Immature natural killer cell (primary cell): ENCODE data around the gene ENTPD2. TPM values are rescaled to one million over a fixed set of nuclear protein-coding genes. Genes with fewer than 3 reads are reported as not detected.
"Not testable (repeated sequence)": the region's sequence is repeated elsewhere in the genome, so short reads cannot be mapped to it uniquely, and the experiment has no call there.

ENCODE experiments used
- DNase-seq, 3 donors: peaks; one replicate each; pipeline ENCODE4 v3.0.0; 2022; ENCODE audit warnings: mixed read lengths in 1 of 3
- H3K27ac Mint-ChIP-seq, 6 donors: one replicate each; pipeline ENCODE4 v1.8.0; 2020; ENCODE audit warnings: mixed read lengths in 6 of 6, mild to moderate bottlenecking in 5 of 6, inconsistent platforms in 4 of 6, moderate library complexity in 3 of 6
- H3K27me3 Mint-ChIP-seq, 3 donors: one replicate each; pipeline ENCODE4 v1.8.0; 2020 to 2021; ENCODE audit warnings: low read depth in 3 of 3, mild to moderate bottlenecking in 3 of 3, mixed read lengths in 3 of 3, moderate library complexity in 3 of 3, inconsistent platforms in 1 of 3
- H3K36me3 Mint-ChIP-seq, 3 donors: one replicate each; pipeline ENCODE4 v1.8.0; 2020; ENCODE audit warnings: mixed read lengths in 3 of 3, inconsistent platforms in 2 of 3, mild to moderate bottlenecking in 2 of 3
- H3K4me1 Mint-ChIP-seq, 2 donors: one replicate each; pipeline ENCODE4 v1.8.0; 2020; ENCODE audit warnings: inconsistent platforms in 2 of 2, mild to moderate bottlenecking in 2 of 2, mixed read lengths in 2 of 2, moderate library complexity in 1 of 2
- H3K4me3 Mint-ChIP-seq, 5 donors: one replicate each; pipeline ENCODE4 v1.8.0; 2020; ENCODE audit warnings: mild to moderate bottlenecking in 5 of 5, mixed read lengths in 5 of 5, inconsistent platforms in 3 of 5, moderate library complexity in 3 of 5
- H3K9me3 Mint-ChIP-seq, 6 donors: one replicate each; pipeline ENCODE4 v1.8.0; 2020; ENCODE audit warnings: mild to moderate bottlenecking in 6 of 6, mixed read lengths in 6 of 6, inconsistent platforms in 4 of 6, moderate library complexity in 3 of 6
- polyA plus RNA-seq, 3 donors: library from polyadenylated mRNA; unstranded; fragments of 300-500 nt; fragmentation: Illumina TruSeq; gene quantifications; one replicate each; pipeline ENCODE4 v1.2.3, GENCODE V29; 2021

ENTPD2 gene
- polyA plus RNA-seq, 3 donors from 2014 or later = not detected

DNA sequence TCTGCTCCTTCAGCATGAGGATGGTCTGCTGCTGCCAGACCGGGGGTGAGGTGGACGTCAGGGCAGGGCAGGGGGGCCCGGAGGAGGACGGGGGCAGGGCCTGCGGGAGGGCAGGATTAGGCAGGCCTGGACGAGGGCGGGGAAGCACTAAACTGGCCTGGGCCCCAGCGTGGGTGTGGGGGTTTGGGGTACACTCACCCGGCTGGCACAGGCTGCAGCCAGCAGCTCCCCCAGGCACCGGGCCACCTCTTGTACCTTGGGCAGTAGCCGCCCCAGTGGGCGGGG is 11.0 kb upstream of the ENTPD2 start:
- Mint-ChIP-seq H3K9me3 (no peaks in the 10 kb centered on the region), H3K27ac (no peak overlapping the region)

DNA sequence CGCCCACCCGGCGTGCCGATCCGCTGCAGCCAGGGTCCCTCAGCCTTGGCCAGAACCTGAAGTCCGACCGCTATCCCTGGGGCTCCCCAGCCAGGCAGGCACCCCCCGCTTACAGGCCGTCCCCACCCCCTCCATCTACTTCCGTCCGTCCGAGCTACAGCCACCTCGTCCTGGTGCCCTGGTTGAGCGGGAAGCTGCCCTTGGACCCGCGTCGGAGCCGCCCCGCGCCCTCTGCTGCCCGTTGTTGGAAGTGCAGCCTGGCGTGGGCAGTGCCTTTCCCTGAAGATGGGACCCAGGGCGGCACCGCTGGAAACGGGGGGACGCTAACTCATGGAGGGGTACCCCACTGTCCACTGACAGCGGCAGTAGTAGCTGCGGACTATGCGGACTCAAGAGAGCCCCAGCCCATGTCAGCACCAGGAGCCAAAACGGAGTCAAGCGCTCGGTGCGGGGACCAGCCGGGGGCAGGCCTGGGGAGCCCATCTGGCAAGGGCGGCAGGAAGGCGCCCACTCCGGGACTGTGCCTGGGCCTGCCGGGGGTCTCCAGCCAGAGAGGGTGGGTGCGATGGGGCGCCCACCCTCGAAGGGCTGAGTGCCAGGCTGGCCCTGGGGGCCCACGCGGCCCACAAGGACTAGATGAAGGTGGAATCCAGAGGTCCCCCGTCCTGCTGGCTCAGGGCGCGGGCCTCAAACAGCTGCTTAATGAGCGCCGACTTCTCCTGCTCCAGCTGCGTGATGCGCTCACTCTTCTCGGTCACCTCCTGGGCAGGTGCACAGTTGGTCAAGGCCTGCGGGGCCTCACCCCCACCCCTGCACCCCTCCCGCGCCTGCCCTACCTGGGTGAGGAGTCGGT is 10.4 kb upstream of the ENTPD2 start:
- Mint-ChIP-seq H3K27ac (no peak overlapping the region), H3K4me3 (no peak overlapping the region), H3K27me3 (peaks cover 0 to 4% (median 2%) of the 10 kb centered on the region in 3 donors), H3K36me3 (no peaks in the 10 kb centered on the region), H3K4me1 (peaks cover 4% of the 10 kb centered on the region in 2 donors), H3K9me3 (no peaks in the 10 kb centered on the region)
- peak; percentile 45 to 53 (median 47) for DNase-seq

More for the DNA sequence above, 11.0 kb upstream of the ENTPD2 start:
- Mint-ChIP-seq H3K36me3 (no peaks in the 10 kb centered on the region), H3K4me3 (no peak overlapping the region), H3K4me1 (peaks cover 4% of the 10 kb centered on the region in 2 donors), H3K27me3 (peaks cover 0 to 4% (median 2%) of the 10 kb centered on the region in 3 donors)
- no peak for DNase-seq

DNA sequence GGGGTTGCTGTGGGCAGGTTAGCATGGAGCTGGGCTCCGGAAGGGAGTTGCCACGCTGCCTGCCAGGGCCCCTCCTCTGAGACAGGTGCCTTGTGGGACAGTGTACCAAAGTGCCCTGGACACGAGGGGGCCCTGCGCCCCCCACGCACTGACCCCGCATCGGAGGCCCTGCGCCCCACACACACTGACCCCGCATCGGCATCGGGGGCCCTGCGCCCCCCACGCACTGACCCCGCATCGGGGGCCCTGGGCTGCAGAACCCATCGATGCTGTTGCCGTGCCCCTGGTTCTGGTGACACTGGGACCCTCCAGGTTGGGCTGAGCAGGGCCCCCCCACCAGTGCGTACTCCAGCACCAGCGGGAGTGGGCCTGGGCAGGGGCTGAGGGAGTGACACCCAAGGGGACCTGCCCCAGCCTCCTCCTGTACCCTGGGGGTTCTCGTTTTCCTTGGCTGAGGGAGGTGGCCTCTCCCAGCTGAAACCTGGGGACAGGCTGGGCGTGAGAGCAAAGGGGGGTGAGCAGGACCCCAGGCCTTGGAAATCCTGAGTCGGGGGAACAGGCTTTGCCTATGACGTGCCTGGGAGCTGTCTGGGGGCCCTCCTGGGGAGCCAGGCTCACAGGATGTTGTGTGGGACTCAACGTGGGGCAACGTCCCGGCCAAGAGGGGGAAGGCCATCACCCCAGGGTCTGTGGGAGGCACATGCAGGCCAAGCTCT is 9.6 kb upstream of the ENTPD2 start:
- no peak overlapping the region for H3K4me3 Mint-ChIP-seq
- no peak for DNase-seq
- no peaks in the 10 kb centered on the region for H3K9me3 Mint-ChIP-seq
- peaks cover 4% of the 10 kb centered on the region in 2 donors for H3K4me1 Mint-ChIP-seq
- H3K27me3 Mint-ChIP-seq = peaks cover 0 to 4% (median 2%) of the 10 kb centered on the region in 3 donors
- H3K27ac Mint-ChIP-seq = no peak overlapping the region
- no peaks in the 10 kb centered on the region for H3K36me3 Mint-ChIP-seq

DNA sequence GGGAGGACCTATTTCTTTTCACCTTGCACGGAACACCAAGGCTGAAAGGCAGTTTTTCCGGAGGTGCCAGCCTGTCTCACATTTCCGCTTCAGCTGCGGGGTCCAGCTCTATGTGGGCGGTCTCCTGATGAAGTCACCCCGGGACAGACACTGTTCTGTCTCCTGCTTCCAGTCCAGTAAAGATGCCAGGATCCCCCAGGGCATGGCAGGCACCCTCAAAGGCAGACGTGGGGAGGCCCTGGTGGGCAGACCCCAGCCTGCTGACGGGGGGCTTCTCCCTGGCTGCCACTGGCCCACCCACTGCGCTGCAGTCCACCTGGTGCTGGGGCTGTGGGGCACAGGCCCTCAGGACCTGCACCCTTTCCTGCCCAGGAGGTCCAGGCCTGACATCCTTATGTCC is 8.9 kb upstream of the ENTPD2 start:
- H3K36me3 Mint-ChIP-seq, H3K4me3 Mint-ChIP-seq, H3K9me3 Mint-ChIP-seq, H3K27me3 Mint-ChIP-seq, DNase-seq, H3K27ac Mint-ChIP-seq, H3K4me1 Mint-ChIP-seq: not testable (repeated sequence)

DNA sequence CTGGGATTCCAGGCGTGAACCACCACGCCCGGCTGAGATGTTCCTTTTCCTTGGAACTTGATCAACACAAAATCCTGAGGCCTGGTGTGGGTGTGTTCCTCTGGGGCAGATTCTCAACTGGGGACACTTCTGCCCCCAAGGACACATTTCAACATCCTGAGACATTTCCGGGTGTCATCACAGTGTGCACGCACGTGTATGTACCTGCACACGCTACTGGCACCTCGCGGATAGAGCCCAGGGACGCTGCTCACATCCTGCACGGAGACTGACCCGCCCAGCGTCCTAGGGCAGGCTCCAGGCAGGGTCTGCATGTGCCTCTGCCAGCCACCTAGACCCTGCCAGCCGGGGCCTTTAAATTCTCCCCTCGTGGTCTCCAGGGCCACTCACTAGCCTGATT is 8.5 kb upstream of the ENTPD2 start:
- H3K4me3 Mint-ChIP-seq = no peak overlapping the region
- H3K4me1 Mint-ChIP-seq = no peaks in the 10 kb centered on the region
- no peak for DNase-seq
- no peak overlapping the region for H3K27ac Mint-ChIP-seq
- H3K36me3 Mint-ChIP-seq = no peaks in the 10 kb centered on the region
- peaks cover 0 to 5% (median 2%) of the 10 kb centered on the region in 3 donors for H3K27me3 Mint-ChIP-seq
- H3K9me3 Mint-ChIP-seq = no peaks in the 10 kb centered on the region

DNA sequence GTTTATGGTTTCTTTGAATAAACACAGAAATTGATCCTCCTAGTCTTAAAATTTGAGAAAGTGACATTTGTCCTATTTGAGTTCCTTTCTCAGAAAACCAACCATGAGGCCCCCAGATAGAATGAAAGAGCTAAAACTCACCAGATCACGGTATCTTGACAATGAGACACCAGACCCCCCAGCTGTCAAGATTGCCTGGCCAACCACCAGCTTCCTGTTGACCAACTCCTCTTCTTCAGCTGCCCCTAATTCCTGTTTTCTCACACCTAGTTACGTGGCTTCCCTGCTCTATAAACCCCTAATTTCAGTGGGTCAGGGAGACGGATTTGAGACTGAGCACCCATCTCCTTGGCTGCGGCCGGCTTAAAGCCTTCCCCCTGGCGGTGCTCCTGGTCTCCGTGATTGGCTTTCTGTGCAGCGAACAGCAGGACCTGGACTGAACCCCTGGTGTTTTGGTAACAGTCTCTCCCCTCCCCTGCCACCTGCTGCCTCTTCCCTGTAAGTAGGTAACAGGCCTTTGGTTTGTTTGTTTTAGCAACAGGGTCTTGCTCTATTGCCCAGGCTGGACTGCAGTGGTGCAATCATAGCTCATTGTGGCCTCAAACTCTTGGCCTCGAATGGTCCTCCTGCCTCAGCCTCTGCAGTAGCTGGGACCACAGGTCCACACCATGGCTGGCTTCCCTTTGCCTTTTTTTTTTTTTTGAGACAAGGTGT is 4.8 kb upstream of the ENTPD2 start:
- Mint-ChIP-seq H3K4me3 (no peak overlapping the region), H3K27ac (no peak overlapping the region), H3K9me3 (no peaks in the 10 kb centered on the region), H3K27me3 (peaks cover 0 to 4% (median 2%) of the 10 kb centered on the region in 3 donors), H3K36me3 (no peaks in the 10 kb centered on the region), H3K4me1 (no peaks in the 10 kb centered on the region)
- DNase-seq = no peak

DNA sequence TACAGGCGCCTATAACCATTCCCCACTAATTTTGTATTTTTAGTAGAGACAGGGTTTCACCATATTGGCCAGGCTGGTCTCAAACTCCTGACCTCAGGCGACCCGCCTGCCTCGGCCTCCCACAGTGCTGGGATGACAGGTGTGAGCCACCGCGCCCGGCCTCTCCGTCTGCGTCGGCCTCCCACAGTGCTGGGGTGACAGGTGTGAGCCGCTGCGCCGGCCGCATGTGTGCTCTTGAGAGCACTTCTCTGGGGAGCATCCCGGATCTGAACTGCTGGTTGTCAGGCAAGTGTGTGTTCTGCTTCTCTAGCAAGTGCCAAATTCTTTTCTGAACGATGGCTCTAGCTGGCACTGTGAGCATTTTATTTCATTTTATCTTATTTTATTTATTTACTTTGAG is 3.7 kb upstream of the ENTPD2 start:
- Mint-ChIP-seq H3K4me3 (no peak overlapping the region), H3K27ac (no peak overlapping the region), H3K4me1 (no peaks in the 10 kb centered on the region), H3K36me3 (no peaks in the 10 kb centered on the region), H3K9me3 (no peaks in the 10 kb centered on the region), H3K27me3 (peaks cover 2 to 5% (median 2%) of the 10 kb centered on the region in 3 donors)
- DNase-seq = no peak

DNA sequence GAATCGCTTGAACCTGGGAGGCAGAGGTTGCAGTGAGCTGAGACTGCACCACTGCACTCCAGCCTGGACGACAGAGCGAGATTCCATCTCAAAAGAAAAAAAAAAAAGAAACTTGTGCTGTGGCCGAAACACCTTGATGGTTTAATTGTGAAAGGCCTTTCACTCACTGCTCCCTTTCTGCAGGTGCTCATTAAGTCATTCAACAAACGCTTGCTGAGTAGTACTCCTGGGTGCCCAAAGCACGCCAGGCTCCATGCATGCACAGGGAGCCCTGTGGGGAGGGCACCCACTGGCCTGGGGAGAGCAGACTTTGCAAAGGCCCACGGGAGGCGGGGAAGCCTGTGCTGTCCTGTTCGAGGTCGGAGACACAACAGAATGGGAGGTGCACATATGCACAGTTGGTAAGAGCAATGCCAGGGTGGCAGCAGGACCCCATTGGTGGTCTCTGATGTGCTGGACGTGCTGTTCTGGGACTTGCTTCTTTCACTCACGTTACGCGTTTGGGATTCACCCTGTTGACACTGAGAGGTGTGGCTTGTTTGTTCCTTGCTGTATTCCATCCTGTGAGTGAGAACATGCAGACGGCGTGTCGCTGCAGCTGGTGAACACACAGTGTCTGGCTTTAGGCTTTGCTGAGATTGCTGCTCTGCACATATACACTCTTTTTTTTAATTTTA is 3.0 kb upstream of the ENTPD2 start:
- H3K4me3 Mint-ChIP-seq = no peak overlapping the region
- no peaks in the 10 kb centered on the region for H3K9me3 Mint-ChIP-seq
- no peaks in the 10 kb centered on the region for H3K4me1 Mint-ChIP-seq
- peaks cover 2 to 10% (median 4%) of the 10 kb centered on the region in 3 donors for H3K27me3 Mint-ChIP-seq
- DNase-seq = no peak
- H3K36me3 Mint-ChIP-seq = no peaks in the 10 kb centered on the region
- H3K27ac Mint-ChIP-seq = no peak overlapping the region

DNA sequence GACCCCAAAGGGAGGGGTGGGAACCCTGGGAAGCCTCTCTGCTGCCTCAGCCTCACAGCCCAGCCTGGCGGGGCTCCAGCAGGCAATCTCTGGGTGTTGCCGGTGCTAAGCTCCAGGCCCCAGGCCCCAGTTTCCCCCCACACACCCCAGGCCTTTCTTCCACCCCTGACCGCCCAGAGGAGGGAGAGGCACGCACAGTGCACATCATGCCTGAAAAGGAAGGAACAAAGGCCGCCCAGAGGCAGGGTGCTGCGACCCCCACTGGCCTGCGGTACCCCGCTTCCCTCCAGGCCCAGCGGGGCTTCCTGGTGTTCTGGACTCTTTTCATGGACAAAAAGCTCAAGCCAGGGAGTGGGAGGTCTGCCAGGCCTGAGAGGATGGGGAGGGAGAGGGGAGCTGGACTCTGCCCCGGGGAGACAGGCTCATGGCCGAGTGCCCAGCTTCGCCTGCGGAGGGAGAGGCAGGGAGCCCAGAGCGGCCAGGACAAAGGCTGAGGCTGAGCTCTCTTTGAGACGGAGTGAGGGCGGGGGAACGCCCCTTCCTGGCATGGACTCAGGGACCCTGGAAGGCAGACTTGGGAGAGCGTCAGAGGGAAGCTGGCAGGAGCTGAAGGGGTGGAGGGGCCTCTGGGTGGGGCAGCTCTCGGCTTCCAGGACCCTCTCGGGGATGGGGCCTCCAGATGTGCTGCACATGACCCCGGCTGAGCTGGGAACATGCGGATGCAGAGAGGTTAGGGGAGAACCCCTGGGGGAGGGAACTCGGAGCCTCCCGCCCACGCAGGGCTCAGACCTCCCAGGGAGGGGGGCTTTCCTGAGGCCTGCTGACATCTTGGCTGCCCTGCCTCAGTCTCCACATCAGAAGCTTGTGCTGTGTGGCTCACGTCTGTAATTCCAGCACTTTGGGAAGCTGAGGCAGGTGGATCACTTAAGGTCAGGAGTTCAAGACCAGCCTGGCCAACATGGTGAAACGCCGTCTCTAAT is 1.8 kb upstream of the ENTPD2 start:
- no peaks in the 10 kb centered on the region for H3K36me3 Mint-ChIP-seq
- no peak overlapping the region for H3K4me3 Mint-ChIP-seq

DNA sequence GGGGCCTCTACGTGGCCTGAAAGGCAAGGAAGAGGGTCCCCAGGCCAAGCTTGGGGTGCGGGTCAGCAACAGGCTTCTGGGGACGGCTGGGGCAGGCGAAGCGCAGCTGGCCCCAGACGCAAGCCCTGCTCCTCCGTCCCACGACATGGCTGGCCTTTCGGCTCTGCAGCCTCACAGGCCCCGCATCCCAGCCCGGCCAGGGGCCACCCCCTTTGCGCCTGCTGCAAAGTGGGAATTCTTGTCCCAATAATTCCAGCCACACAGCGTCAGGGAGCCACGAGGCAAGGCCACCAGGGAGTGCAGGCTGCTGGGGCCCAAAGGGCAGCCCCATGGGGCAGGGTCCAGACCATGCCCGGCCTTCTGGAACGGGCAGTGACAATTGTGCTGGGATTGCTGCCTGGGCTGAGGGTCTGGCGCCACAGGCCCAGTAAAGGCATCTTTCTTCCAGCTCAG is 1.1 kb upstream of the ENTPD2 start:
- Mint-ChIP-seq H3K27ac (no peak overlapping the region), H3K4me1 (no peaks in the 10 kb centered on the region), H3K9me3 (no peaks in the 10 kb centered on the region), H3K36me3 (no peaks in the 10 kb centered on the region), H3K4me3 (no peak overlapping the region), H3K27me3 (peaks cover 5 to 13% (median 5%) of the 10 kb centered on the region in 3 donors)
- DNase-seq = no peak

More for the DNA sequence above, 1.8 kb upstream of the ENTPD2 start:
- no peaks in the 10 kb centered on the region for H3K4me1 Mint-ChIP-seq
- no peak overlapping the region for H3K27ac Mint-ChIP-seq
- no peak for DNase-seq
- H3K27me3 Mint-ChIP-seq = peaks cover 4 to 11% (median 5%) of the 10 kb centered on the region in 3 donors
- no peaks in the 10 kb centered on the region for H3K9me3 Mint-ChIP-seq

DNA sequence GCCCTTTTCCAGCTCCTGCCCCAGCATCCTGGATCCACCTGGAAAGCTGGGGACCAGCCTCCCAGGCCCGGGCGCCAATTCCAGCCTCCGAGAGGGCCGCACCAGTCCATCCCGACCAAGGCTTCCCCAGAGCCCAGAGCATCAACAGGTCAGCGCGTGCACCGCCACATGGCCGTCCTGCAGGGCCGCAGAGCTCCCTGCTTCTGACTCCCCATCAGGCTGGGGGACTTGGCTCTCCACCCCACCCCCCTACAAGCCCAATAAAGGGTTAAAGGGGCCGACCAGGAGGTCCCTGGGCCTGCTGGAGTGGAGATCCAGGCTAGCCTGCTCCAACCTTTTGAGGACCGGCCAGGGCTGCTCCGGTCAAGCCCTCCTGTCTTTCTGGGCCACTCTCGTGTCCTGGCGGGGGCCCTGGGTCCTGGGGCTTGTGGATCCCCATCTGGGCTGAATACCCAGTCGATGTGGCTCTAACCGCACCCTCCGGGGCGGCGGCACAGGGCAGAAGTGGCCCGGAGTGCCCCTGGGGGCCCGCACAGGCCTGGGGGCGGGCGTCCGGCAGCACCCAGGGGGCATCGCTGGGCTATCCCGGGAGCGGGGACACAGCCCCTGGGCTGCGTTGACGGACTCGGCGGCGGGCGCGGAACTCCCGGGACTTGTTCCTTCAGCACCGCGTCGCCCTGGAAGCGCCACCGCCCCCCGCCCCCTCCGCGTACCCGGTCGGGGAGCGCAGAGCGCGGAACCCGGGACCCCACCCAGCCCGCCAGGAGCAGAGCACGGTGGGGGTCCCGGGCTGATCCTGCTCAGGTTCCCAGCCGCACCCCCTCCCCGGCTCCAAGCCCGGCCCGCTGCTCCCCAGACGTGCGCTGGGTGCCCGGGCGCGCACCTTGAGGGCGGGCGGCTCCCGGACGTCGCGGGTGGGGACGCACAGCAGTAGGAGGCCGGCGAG is 590 bp downstream of the ENTPD2 start:
- Mint-ChIP-seq H3K36me3 (no peaks in the 10 kb centered on the region), H3K4me1 (no peaks in the 10 kb centered on the region), H3K4me3 (no peak overlapping the region), H3K9me3 (no peaks in the 10 kb centered on the region), H3K27me3 (peaks cover 8 to 12% (median 11%) of the 10 kb centered on the region in 3 donors), H3K27ac (no peak overlapping the region)
- no peak for DNase-seq

DNA sequence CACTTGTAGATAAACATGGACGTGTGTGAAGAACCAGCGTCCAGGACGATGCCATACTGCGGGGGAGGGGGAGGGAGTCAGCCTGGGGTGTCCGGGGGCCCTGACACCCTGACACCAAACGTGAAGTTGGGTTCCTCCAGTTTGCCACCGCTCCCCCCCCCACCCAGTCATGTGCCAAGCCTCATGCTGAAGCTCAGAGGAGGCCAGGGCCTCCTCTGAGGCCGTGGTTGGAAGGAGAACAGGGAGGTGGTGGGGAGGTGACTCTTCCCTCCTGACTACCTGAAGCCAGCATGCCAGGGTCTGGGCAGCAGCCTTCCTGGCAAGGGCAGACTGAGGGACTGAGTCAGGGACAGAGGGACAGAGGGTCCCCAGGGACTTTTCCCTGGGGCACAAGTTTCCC is 1.6 kb downstream of the ENTPD2 start:
- H3K4me3 Mint-ChIP-seq = no peak overlapping the region
- peaks cover 8 to 16% (median 14%) of the 10 kb centered on the region in 3 donors for H3K27me3 Mint-ChIP-seq
- H3K9me3 Mint-ChIP-seq = no peaks in the 10 kb centered on the region
- no peaks in the 10 kb centered on the region for H3K4me1 Mint-ChIP-seq
- DNase-seq = no peak
- no peak overlapping the region for H3K27ac Mint-ChIP-seq
- no peaks in the 10 kb centered on the region for H3K36me3 Mint-ChIP-seq
